ENCODE measurements around the gene CYP2B6.
"Not testable (repeated sequence)": the region's sequence is repeated elsewhere in the genome, so short reads cannot be mapped to it uniquely, and the experiment has no call there.

- TF ChIP-seq, protein P1, sequence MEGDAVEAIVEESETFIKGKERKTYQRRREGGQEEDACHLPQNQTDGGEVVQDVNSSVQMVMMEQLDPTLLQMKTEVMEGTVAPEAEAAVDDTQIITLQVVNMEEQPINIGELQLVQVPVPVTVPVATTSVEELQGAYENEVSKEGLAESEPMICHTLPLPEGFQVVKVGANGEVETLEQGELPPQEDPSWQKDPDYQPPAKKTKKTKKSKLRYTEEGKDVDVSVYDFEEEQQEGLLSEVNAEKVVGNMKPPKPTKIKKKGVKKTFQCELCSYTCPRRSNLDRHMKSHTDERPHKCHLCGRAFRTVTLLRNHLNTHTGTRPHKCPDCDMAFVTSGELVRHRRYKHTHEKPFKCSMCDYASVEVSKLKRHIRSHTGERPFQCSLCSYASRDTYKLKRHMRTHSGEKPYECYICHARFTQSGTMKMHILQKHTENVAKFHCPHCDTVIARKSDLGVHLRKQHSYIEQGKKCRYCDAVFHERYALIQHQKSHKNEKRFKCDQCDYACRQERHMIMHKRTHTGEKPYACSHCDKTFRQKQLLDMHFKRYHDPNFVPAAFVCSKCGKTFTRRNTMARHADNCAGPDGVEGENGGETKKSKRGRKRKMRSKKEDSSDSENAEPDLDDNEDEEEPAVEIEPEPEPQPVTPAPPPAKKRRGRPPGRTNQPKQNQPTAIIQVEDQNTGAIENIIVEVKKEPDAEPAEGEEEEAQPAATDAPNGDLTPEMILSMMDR (IDR thresholded peaks at IDR 0.05): not testable (repeated sequence)
- TF ChIP-seq POLR2A (IDR thresholded peaks at IDR 0.05): not testable (repeated sequence)
These were observed 42.2 kb downstream of the CYP2B6 start for GRCh38 chr19:41033324-41033723.
